H9 (cell line): Measurements from ENCODE around the gene MCM3AP. TPM values are rescaled to one million over a fixed set of nuclear protein-coding genes. Genes with fewer than 3 reads are reported as not detected.
A peak's percentile ranks its signal among the peaks of the same experiment; 100 is the strongest.

ENCODE experiments used
- DNase-seq: peaks from one replicate; pipeline ENCODE4 v3.0.0-alpha.2; 2017
- H2AFZ ChIP-seq: one replicate; pipeline ENCODE4 v1.6.1; 2013; ENCODE audit warnings: mild to moderate bottlenecking, low read length, control low read depth, moderate library complexity
- H2AK5ac ChIP-seq: 2 replicates; pipeline ENCODE4 v1.6.1; 2013; ENCODE audit warnings: low read length, control low read depth, mixed read lengths; ENCODE audit not compliant: insufficient read length
- H2BK120ac ChIP-seq: one replicate; pipeline ENCODE4 v1.6.1; 2013; ENCODE audit warnings: low read depth, mild to moderate bottlenecking, low read length, control low read depth, inconsistent platforms; ENCODE audit not compliant: poor library complexity, severe bottlenecking
- H2BK12ac ChIP-seq: 2 replicates; pipeline ENCODE4 v1.6.1; 2013; ENCODE audit warnings: low read length, control low read depth, mixed read lengths, low read depth; ENCODE audit not compliant: insufficient read length
- H2BK15ac ChIP-seq: 2 replicates; pipeline ENCODE4 v1.6.1; 2013; ENCODE audit warnings: low read depth, low read length, control low read depth
- H2BK20ac ChIP-seq: one replicate; pipeline ENCODE4 v1.6.1; 2013; ENCODE audit warnings: low read depth, mild to moderate bottlenecking, low read length, control low read depth, inconsistent platforms; ENCODE audit not compliant: poor library complexity, severe bottlenecking
- H2BK5ac ChIP-seq: 2 replicates; pipeline ENCODE4 v1.6.1; 2013; ENCODE audit warnings: low read length, control low read depth, mixed read lengths; ENCODE audit not compliant: insufficient read length
- H3K14ac ChIP-seq: 2 replicates; pipeline ENCODE4 v1.6.1; 2013; ENCODE audit warnings: low read length, control low read depth; ENCODE audit not compliant: insufficient read depth
- H3K18ac ChIP-seq: 2 replicates; pipeline ENCODE4 v1.6.1; 2013; ENCODE audit warnings: low read depth, mild to moderate bottlenecking, mixed read lengths, low read length, control low read depth; ENCODE audit not compliant: insufficient read length
- H3K23ac ChIP-seq: 2 replicates; pipeline ENCODE4 v1.6.1; 2013; ENCODE audit warnings: low read length, control low read depth, mixed read lengths, low read depth; ENCODE audit not compliant: insufficient read length
- H3K23me2 ChIP-seq: 2 replicates; pipeline ENCODE4 v1.6.1; 2013; ENCODE audit warnings: low read depth, mild to moderate bottlenecking, mixed read lengths, low read length, control low read depth; ENCODE audit not compliant: insufficient read length, poor library complexity, severe bottlenecking
- H3K27ac ChIP-seq: 2 replicates; pipeline ENCODE4 v1.5.1; 2013; ENCODE audit warnings: low read length, control low read depth, mixed read lengths, low read depth; ENCODE audit not compliant: insufficient read length
- H3K27me3 ChIP-seq: 2 replicates; pipeline ENCODE4 v1.6.1; 2013; ENCODE audit warnings: low read length, control low read depth, inconsistent platforms; ENCODE audit not compliant: insufficient read depth
- H3K4ac ChIP-seq: 2 replicates; pipeline ENCODE4 v1.6.1; 2013; ENCODE audit warnings: low read depth, mild to moderate bottlenecking, control low read depth, inconsistent platforms, low read length, moderate library complexity
- H3K4me1 ChIP-seq: 2 replicates; pipeline ENCODE4 v1.6.1; 2013; ENCODE audit warnings: low read length, control low read depth, inconsistent platforms; ENCODE audit not compliant: insufficient read depth
- H3K4me2 ChIP-seq: 2 replicates; pipeline ENCODE4 v1.6.1; 2013; ENCODE audit warnings: low read length, control low read depth, mixed read lengths; ENCODE audit not compliant: insufficient read length, insufficient read depth
- H3K56ac ChIP-seq: 2 replicates; pipeline ENCODE4 v1.6.1; 2013; ENCODE audit warnings: low read depth, mild to moderate bottlenecking, mixed read lengths, low read length, control low read depth; ENCODE audit not compliant: insufficient read length
- H3K79me1 ChIP-seq: 2 replicates; pipeline ENCODE4 v1.6.1; 2013; ENCODE audit warnings: low read depth, mild to moderate bottlenecking, moderate library complexity, low read length, control low read depth, inconsistent platforms; ENCODE audit not compliant: insufficient read depth, poor library complexity, severe bottlenecking
- H3K79me2 ChIP-seq: 2 replicates; pipeline ENCODE4 v1.6.1; 2013; ENCODE audit warnings: low read length, control low read depth, inconsistent platforms; ENCODE audit not compliant: insufficient read depth
- H3K9ac ChIP-seq: 2 replicates; pipeline ENCODE4 v1.6.1; 2013; ENCODE audit warnings: low read length, control low read depth, mixed read lengths; ENCODE audit not compliant: insufficient read length; ENCODE audit errors: extremely low read depth
- H3K9me3 ChIP-seq: one replicate; pipeline ENCODE4 v1.6.1; 2013; ENCODE audit warnings: low read depth, low read length, inconsistent platforms; ENCODE audit not compliant: control insufficient read depth
- H3T11ph ChIP-seq: one replicate; pipeline ENCODE4 v1.6.1; 2013; ENCODE audit warnings: mild to moderate bottlenecking, low read length, control low read depth, inconsistent platforms
- H4K20me1 ChIP-seq: one replicate; pipeline ENCODE4 v1.6.1; 2013; ENCODE audit not compliant: control insufficient read depth, insufficient read length, insufficient read depth
- H4K5ac ChIP-seq: 2 replicates; pipeline ENCODE4 v1.6.1; 2013; ENCODE audit warnings: low read depth, mild to moderate bottlenecking, mixed read lengths, low read length, control low read depth; ENCODE audit not compliant: insufficient read length
- H4K8ac ChIP-seq: replicated peaks from 2 replicates; pipeline ENCODE4 v1.6.1; 2013; ENCODE audit warnings: low read length, control low read depth, mixed read lengths, low read depth; ENCODE audit not compliant: insufficient read length
- H4K91ac ChIP-seq: 2 replicates; pipeline ENCODE4 v1.6.1; 2013; ENCODE audit warnings: low read depth, mild to moderate bottlenecking, moderate library complexity, mixed read lengths, low read length, control low read depth; ENCODE audit not compliant: insufficient read length
- H3K27ac Mint-ChIP-seq, 3 experiments: 2 replicates in 2 of 3; 3 replicates in 1 of 3; pipeline ENCODE4 v1.8.0; 2020 to 2021; ENCODE audit warnings: mixed read lengths in 3 of 3, mild to moderate bottlenecking in 1 of 3, moderate library complexity in 1 of 3
- H3K27me3 Mint-ChIP-seq: 2 replicates; pipeline ENCODE4 v1.8.0; 2021; ENCODE audit warnings: low read depth, mild to moderate bottlenecking, moderate library complexity, mixed read lengths
- H3K36me3 Mint-ChIP-seq, 3 experiments: 2 replicates in 2 of 3; 3 replicates in 1 of 3; pipeline ENCODE4 v1.8.0; 2020 to 2021; ENCODE audit warnings: low read depth in 3 of 3, mixed read lengths in 3 of 3; ENCODE audit not compliant: insufficient read depth in 1 of 3
- H3K4me1 Mint-ChIP-seq, 2 experiments: 2 replicates each; pipeline ENCODE4 v1.8.0; 2020; ENCODE audit warnings: mixed read lengths in 2 of 2
- H3K4me3 Mint-ChIP-seq, 2 experiments: 2 replicates in 1 of 2; 3 replicates in 1 of 2; pipeline ENCODE4 v1.8.0; 2020 to 2021; ENCODE audit warnings: mild to moderate bottlenecking in 2 of 2, mixed read lengths in 2 of 2, moderate library complexity in 1 of 2
- H3K9me3 Mint-ChIP-seq, 2 experiments: 2 replicates in 1 of 2; 3 replicates in 1 of 2; pipeline ENCODE4 v1.8.0; 2020; ENCODE audit warnings: mild to moderate bottlenecking in 2 of 2, mixed read lengths in 2 of 2, moderate library complexity in 1 of 2
- WGBS: extraction: QIAGEN DNeasy Blood & Tissue Kit; methylation state at CpG from one replicate; pipeline ENCODE4 v1.1.7; 2013; ENCODE audit warnings: missing lambda C conversion rate, low lambda C conversion rate, mixed read lengths; ENCODE audit not compliant: insufficient read length; ENCODE audit errors: extremely low coverage; 5-methylcytosine and 5-hydroxymethylcytosine counted together
- total RNA-seq: library from RNA; stranded (reverse); gene quantifications from 2 replicates; pipeline ENCODE4 v1.2.1, GENCODE V29; 2021
- TF ChIP-seq, protein P1 (sequence below): fragments of 200-600 bp; sonication (generic); conservative IDR thresholded peaks from 3 replicates; pipeline ENCODE4 v1.8.0; 2021; ENCODE audit warnings: antibody characterized with exemption, mild to moderate bottlenecking

MCM3AP gene
- total RNA-seq, 1 experiment from 2014 or later, result 124 TPM

DNA sequence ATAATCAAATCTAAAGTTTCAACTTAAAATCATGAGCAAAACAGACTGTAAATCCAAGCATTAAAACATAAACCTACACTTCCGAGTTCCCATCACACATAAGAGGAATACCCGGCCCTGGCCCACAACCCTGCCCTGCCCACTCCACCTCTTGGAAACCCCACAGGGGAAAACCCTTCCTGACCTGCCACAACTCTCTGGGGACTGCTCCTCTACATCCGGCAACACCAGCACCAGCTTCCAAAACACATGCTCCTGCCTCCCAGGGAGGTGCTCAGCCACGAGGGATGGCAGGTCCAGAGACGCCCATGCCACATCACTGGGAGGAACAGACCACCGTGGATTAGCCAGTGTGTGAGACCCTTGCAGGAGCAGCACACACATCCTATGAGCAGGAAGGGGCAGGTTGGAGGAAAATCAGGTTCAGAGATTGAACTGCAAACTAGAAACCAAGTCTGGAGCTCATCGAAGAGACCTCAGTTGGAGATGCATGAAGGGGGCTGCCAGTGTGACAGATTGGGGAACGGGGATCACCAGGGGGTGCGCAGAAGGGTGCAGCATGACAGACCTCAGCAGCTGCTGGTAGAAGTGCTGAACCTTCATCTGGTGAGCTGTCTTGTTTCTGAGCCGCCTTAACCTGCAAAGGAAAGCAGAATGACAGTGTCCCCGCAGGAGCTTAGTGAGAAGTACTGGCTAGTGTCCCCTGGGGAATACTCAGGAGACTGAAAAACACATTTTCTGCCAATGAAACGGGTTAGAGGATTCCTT lies 31.0 kb downstream of the MCM3AP start:
- Histone ChIP-seq H3K9me3 (no peaks in the 10 kb centered on the region), H4K91ac (no peak overlapping the region), H2BK12ac (no peak overlapping the region), H2BK20ac (no peak overlapping the region), H2BK120ac (no peak overlapping the region), H3K79me2 (no peaks in the 10 kb centered on the region), H3K9ac (no peak overlapping the region), H2BK5ac (no peak overlapping the region), H3K4me2 (no peak overlapping the region), H2AFZ (no peak overlapping the region), H3K14ac (no peak overlapping the region), H4K20me1 (no peaks in the 10 kb centered on the region), H2AK5ac (no peak overlapping the region), H4K8ac (no peak overlapping the region), H2BK15ac (no peak overlapping the region), H3K56ac (no peak overlapping the region), H3K4me1 (no peaks in the 10 kb centered on the region), H3K23me2 (no peaks in the 10 kb centered on the region), H3T11ph (no peak overlapping the region), H4K5ac (no peak overlapping the region), H3K79me1 (no peaks in the 10 kb centered on the region), H3K23ac (no peak overlapping the region), H3K4ac (no peak overlapping the region), H3K27me3 (no peaks in the 10 kb centered on the region), H3K27ac (no peak overlapping the region), H3K18ac (no peak overlapping the region)
- TF ChIP-seq, protein P1, sequence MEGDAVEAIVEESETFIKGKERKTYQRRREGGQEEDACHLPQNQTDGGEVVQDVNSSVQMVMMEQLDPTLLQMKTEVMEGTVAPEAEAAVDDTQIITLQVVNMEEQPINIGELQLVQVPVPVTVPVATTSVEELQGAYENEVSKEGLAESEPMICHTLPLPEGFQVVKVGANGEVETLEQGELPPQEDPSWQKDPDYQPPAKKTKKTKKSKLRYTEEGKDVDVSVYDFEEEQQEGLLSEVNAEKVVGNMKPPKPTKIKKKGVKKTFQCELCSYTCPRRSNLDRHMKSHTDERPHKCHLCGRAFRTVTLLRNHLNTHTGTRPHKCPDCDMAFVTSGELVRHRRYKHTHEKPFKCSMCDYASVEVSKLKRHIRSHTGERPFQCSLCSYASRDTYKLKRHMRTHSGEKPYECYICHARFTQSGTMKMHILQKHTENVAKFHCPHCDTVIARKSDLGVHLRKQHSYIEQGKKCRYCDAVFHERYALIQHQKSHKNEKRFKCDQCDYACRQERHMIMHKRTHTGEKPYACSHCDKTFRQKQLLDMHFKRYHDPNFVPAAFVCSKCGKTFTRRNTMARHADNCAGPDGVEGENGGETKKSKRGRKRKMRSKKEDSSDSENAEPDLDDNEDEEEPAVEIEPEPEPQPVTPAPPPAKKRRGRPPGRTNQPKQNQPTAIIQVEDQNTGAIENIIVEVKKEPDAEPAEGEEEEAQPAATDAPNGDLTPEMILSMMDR, result no peak
- Mint-ChIP-seq H3K27ac (peak overlapping the region in 2 of 3 experiments; percentile 23 to 84; a peak in 5 of 7 replicates), H3K36me3 (peaks cover 58 to 95% (median 81%) of the 10 kb centered on the region in 3 experiments; a peak in 6 of 7 replicates), H3K4me3 (no peak overlapping the region), H3K9me3 (no peaks in the 10 kb centered on the region), H3K27me3 (no peaks in the 10 kb centered on the region), H3K4me1 (no peaks in the 10 kb centered on the region)
- DNase-seq, result no peak
- no CpG with 5 or more reads among the region's 12 CpGs for WGBS
